ENCODE measurements around the gene C3orf52. TPM values are rescaled to one million over a fixed set of nuclear protein-coding genes. Genes with fewer than 3 reads are reported as not detected.
"Not testable (repeated sequence)": the region's sequence is repeated elsewhere in the genome, so short reads cannot be mapped to it uniquely, and the experiment has no call there.

The C3orf52 gene
- 10 to 100 TPM in 1 of 2 donors, 1 to 10 TPM in 1; 8.6 to 11.0 TPM for total RNA-seq

GRCh38 chr3:112086076-112086854 lies at the start of gene C3orf52:
TSS of gene C3orf52 (plus strand) at chr3:112086389. CDS start at chr3:112086408, 19 bp downstream.
- peak within 1 kb of the TSS; percentile 54 to 71 for H3K27ac ChIP-seq

GRCh38 chr3:112037194-112037593 lies 49.0 kb upstream of the C3orf52 start:
- H3K27me3 ChIP-seq (replicated peaks; ENCODE audit: insufficient read depth); H3K27ac ChIP-seq; H3K4me3 ChIP-seq; H3K9me3 ChIP-seq; H3K4me1 ChIP-seq (replicated peaks); intact Hi-C loops (cut with DNase I); DNase-seq (ENCODE audit: low spot score); H3K36me3 ChIP-seq: not testable (repeated sequence)
- 65% methylated on average over 4 of the region's 4 CpGs for WGBS

More at GRCh38 chr3:112086076-112086854, at the start of gene C3orf52:
- no peaks in the 10 kb centered on the region for H3K9me3 ChIP-seq
- no peaks in the 10 kb centered on the region for H3K36me3 ChIP-seq
- no peaks in the 10 kb centered on the region for H3K4me1 ChIP-seq (replicated peaks)
- peak; percentile 85 for DNase-seq (ENCODE audit: low spot score)
- TF ChIP-seq POLR2AphosphoS5 (IDR thresholded peaks at IDR 0.05) (peak; percentile 64), CTCF (IDR thresholded peaks at IDR 0.05) (peak in 1 of 4 experiments; percentile 10), POLR2A (IDR thresholded peaks at IDR 0.05) (peak; percentile 85)
- H3K27me3 ChIP-seq (replicated peaks; ENCODE audit: insufficient read depth), result no peaks in the 10 kb centered on the region
- intact Hi-C loops (cut with DNase I), result no loop called here
- peak within 1 kb of the TSS; percentile 29 to 47 for H3K4me3 ChIP-seq
- WGBS, result 4% methylated on average over 28 of the region's 67 CpGs

- TF ChIP-seq POLR2AphosphoS5 (IDR thresholded peaks at IDR 0.05) (no peak), CTCF (IDR thresholded peaks at IDR 0.05) (no peak), POLR2A (IDR thresholded peaks at IDR 0.05) (no peak)
- WGBS, result 64% methylated on average over 3 of the region's 3 CpGs
- no peaks in the 10 kb centered on the region for H3K9me3 ChIP-seq
- H3K36me3 ChIP-seq, result no peaks in the 10 kb centered on the region
- H3K27ac ChIP-seq, result no peak overlapping the region
- DNase-seq (ENCODE audit: low spot score), result no peak
- intact Hi-C loops (cut with DNase I), result no loop called here
- no peak overlapping the region for H3K4me3 ChIP-seq
- H3K4me1 ChIP-seq (replicated peaks), result no peaks in the 10 kb centered on the region
- H3K27me3 ChIP-seq (replicated peaks; ENCODE audit: insufficient read depth), result no peaks in the 10 kb centered on the region
Measured at GRCh38 chr3:112038863-112039262, 47.3 kb upstream of the C3orf52 start.

- H3K9me3 ChIP-seq, result no peaks in the 10 kb centered on the region
- H3K4me1 ChIP-seq (replicated peaks), result no peaks in the 10 kb centered on the region
- no peak for DNase-seq (ENCODE audit: low spot score)
- intact Hi-C loops (cut with DNase I), result loop anchor here (5.0 kb wide), 1 partner anchor 374 kb away; no protein-coding TSS in a partner anchor
- TF ChIP-seq POLR2A (IDR thresholded peaks at IDR 0.05), result no peak
- no peak for TF ChIP-seq POLR2AphosphoS5 (IDR thresholded peaks at IDR 0.05)
- TF ChIP-seq CTCF (IDR thresholded peaks at IDR 0.05), result no peak
- no peaks in the 10 kb centered on the region for H3K36me3 ChIP-seq
- no peak overlapping the region for H3K4me3 ChIP-seq
- no peaks in the 10 kb centered on the region for H3K27me3 ChIP-seq (replicated peaks; ENCODE audit: insufficient read depth)
- H3K27ac ChIP-seq, result no peak overlapping the region
Measured at GRCh38 chr3:112041321-112041720, 44.9 kb upstream of the C3orf52 start.

GRCh38 chr3:112042842-112043280 lies 43.3 kb upstream of the C3orf52 start:
- DNase-seq (ENCODE audit: low spot score), result no peak
- 61% methylated on average over 6 of the region's 6 CpGs for WGBS
- H3K27ac ChIP-seq, result no peak overlapping the region
- TF ChIP-seq POLR2A (IDR thresholded peaks at IDR 0.05) (no peak), CTCF (IDR thresholded peaks at IDR 0.05) (no peak), POLR2AphosphoS5 (IDR thresholded peaks at IDR 0.05) (no peak)
- intact Hi-C loops (cut with DNase I), result loop anchor here (5.0 kb wide), 1 partner anchor 376 kb away; no protein-coding TSS in a partner anchor
- H3K36me3 ChIP-seq, result no peaks in the 10 kb centered on the region
- H3K9me3 ChIP-seq, result no peaks in the 10 kb centered on the region
- no peaks in the 10 kb centered on the region for H3K4me1 ChIP-seq (replicated peaks)
- H3K4me3 ChIP-seq, result no peak overlapping the region
- H3K27me3 ChIP-seq (replicated peaks; ENCODE audit: insufficient read depth), result no peaks in the 10 kb centered on the region

Data from prostate gland (tissue), 2 donors.